Brain pericyte (primary cell): ENCODE data around the gene NXNL1.
A peak's percentile ranks its signal among the peaks of the same experiment; 100 is the strongest.
"Not testable (repeated sequence)": the region's sequence is repeated elsewhere in the genome, so short reads cannot be mapped to it uniquely, and the experiment has no call there.

ENCODE experiments used
- DNase-seq: peaks from one replicate; pipeline ENCODE4 v3.0.0-alpha.2; 2012; ENCODE audit warnings: low read depth, low spot score

Gene NXNL1

DNA sequence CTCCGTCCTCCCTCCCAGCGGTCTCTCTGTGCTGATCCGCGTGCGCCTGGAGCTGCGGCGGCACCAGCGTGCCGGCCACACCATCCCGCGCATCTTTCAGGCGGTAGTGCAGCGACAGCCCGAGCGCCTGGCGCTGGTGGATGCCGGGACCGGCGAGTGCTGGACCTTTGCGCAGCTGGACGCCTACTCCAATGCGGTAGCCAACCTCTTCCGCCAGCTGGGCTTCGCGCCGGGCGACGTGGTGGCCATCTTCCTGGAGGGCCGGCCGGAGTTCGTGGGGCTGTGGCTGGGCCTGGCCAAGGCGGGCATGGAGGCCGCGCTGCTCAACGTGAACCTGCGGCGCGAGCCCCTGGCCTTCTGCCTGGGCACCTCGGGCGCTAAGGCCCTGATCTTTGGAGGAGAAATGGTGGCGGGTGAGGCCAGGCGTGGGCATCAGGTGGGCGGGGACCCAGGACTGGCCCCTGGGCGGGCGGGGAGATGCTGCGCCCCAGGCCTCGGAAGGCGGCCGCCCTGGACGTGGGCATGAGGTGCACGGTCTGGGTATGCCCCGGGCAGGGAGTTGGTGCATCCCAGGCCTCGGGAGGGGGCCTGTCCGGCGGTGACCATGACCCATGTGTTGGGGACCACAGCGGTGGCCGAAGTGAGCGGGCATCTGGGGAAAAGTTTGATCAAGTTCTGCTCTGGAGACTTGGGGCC is 26.0 kb upstream of the NXNL1 start:
- no peak for DNase-seq

DNA sequence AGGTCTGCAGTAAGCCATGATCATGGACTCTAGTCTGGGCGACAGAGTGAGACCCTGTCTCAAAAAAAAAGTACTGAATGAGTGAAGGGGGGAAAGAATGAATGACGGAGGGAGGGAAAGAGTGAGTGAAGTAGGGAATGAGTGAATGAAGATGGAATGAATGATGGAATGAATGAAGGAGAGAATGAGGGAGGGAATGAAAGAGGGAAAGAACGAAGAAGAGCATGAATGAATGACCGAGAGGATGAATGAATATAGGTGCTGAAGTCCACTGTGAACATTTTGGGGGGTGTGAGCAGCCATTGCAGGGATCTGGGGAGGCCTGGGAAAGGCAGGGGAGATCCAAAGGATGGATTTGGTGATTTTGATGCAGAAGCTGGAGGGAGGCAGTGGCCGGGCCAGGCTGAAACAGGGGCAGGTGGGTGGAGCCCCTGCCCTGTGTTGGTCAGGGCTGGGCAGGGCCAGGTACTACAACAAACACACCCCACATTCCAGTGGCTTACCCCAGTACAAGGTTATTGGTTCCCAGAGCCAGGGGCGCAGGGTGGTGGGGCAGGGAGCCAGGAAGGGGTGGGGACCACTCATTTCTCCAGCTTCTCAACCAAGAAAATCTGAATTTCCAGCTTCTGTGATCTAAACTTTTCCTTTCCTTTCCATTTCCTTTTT is 23.9 kb upstream of the NXNL1 start:
- DNase-seq: no peak

DNA sequence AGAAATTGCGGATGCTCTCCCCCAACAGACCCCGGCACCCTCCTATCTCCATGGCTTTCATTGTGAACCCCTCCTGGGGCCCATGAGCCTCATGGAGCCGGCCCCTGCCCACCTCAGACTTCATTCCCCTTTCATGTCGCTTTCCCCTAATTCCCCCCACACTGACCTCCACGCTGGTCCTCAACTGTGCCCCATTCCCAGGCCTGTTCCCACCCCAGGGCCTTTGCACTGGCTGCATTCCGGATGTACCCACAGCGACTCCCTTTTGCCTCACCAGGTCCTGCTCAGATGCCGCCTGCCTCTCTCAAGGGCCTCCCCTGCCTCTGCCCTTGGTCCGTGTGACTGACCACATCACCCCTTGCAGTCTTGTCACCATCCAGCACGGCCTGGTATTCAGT is 22.9 kb upstream of the NXNL1 start:
- no peak for DNase-seq

DNA sequence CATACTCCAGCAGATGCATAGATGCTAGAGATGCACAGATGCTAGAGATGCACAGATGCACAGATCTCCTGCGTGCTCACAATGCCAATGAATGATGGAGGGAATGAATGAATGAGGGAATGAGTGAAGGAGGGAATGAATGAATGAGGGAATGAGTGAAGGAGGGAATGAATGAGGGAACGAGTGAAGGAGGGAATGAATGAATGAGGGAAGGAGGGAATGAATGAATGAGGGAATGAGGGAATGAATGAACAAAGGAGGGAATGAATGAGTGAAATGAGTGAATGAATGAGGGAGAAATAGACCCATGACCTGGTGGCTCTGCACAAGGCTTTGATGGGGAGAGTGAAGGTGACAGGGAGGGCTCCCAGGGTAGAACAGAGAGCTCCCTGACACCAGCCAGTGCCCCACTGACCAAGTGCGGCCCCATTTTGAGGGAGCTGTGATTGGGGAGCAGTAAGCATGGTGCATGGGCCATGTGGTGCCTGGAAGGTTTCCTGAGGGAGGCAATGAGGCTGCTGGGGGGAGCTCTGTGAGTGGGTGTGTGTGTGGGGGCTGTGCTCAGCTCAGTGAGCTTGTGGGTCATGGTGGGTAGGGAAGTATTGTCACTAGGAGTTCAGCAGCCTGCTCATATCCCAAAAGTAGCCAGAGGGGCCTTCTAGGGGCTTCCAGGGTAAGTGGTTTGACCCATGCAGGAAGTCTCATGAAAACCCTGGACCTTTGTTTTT is 22.3 kb upstream of the NXNL1 start:
- no peak for DNase-seq

DNA sequence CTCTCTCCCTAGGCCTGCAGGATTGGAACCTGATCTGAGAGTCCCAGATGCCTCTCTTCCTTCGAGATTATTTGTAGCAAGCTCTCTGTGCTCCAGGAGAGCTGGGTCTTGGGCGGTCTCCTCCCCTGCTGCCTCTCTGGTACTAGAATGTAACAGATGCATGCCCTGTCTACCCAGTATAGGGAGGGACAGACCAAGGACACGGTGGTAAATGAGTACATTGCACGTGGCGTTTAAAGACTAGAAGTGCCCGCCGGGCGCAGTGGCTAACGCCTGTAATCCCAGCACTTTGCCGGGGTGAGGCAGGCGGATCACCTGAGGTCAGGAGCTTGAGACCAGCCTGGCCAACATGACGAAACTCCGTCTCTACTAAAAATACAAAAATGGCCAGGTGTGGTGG is 21.3 kb upstream of the NXNL1 start:
- DNase-seq: no peak

DNA sequence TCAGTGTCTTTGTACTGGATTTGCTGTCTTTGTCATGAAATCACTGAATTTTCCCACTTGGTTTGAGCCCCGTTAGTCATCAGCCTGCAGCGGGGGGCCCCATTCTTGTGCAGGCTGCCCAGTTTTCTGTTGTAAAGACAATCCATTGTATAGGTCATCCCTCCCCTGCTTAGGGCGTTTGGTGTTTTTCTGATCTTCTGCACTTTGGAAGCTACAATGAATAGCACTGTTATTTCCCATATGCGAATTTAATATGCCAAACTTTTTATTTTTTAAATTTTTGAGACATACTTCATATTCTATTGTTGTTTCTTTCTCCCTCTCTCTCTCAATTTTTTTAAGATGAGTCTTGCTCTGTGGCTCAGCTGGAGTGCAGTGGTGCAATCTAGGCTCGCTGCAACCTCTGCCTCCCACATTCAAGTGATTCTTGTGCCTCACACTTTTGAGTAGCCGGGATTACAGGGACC is 18.6 kb upstream of the NXNL1 start:
- DNase-seq: peak; percentile 57

DNA sequence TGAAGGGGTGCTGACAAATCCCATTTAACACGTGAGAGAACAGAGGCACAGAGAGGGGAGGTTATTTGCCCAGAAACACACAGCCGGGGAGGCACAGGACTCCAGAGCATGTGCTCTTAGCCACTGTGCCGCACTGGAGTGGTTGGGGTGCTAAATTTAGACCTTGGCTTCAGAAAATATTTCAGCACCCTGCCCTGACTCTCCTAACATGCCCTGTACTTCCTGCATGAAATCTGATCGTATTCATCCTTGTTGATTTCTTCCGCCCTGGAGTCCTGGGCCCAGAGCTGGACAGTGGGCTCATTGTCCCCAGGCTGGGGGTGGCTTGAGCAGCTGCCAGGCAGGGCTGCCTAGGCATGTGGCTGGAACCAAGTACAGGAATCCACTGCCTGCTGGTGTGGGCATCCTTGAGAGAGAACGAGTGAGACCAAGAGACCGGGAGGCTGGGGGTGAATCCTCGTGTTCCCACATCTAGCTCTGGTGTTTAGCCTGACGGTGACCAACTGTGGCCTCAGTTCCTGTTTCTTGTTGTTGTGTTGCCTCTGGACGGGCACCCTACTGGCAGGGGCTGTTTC is 14.9 kb upstream of the NXNL1 start:
- DNase-seq: no peak

DNA sequence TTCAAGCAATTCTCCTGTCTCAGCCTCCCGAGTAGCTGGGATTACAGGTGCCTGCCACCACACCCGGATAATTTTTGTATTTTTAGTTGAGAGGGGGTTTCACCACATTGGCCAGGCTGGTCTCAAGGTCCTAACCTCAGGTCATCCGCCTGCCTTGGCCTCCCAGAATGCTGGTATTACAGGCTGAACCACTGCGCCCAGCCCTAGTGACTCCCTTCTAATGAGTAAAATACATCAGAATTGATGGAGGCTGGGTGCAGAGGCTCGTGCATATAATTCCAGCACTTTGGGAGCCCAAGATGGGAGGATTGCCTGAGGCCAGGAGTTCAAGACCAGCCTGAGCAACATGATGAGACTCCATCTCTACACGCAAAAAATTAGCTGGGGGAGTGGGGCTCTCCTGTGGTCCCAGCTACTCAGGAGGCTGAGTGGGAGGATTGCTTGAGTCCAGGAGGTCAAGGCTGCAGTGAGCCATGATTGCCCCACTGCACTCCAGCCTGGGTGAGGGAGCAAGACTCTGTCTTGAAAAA is 14.3 kb upstream of the NXNL1 start:
- not testable (repeated sequence) for DNase-seq

DNA sequence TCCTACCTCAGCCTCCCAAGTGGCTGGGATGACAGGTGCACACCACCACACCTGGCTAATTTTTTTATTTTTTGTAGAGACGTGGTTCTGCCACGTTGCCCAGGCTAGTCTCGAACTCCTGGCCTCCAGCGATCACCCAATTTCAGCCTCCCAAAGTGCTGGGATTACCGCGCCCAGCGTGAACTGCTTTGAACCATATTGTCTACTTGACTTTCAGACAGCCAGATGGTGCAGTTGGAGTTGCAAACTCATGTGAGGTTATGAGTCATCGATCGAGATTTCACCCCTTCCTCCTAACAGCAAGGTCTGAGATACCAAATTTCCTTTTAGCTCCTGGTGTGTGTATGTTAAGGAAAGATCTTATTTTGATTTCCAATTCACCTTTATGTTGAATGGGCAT is 12.3 kb upstream of the NXNL1 start:
- no peak for DNase-seq

DNA sequence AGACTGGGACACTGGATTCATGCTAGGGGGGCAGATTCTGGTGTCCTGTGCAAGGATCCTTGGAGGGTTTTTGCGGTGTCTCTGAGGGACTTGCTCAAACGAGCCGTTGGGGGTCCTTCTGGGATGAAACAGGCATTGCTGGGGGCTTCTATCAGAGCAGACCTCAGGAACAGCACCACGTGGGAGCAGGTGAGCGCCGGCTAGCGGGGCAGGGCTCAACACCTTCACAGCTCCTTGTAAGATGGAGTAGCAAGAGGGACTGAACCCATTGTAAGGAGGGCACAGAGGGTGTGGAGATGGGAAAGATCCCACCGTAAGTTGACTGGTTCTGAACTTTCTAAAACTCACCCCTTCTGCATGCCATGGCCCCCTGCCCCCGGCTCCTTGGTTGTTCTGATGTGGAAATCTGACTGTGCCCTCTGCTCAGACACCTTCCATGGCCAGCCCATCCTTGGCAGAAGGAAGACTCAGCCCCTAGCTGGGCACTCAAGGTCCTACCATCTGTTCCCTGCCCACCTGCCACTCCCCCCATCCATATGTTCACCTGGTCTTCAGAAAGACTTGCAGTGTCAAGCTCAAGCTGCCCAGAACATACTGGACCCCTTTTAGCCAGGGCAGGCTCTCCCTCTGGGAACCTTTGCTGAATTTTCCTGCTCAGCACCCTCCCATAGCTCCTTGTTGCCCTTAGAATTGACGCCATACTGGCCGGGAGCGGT is 10.8 kb upstream of the NXNL1 start:
- no peak for DNase-seq

DNA sequence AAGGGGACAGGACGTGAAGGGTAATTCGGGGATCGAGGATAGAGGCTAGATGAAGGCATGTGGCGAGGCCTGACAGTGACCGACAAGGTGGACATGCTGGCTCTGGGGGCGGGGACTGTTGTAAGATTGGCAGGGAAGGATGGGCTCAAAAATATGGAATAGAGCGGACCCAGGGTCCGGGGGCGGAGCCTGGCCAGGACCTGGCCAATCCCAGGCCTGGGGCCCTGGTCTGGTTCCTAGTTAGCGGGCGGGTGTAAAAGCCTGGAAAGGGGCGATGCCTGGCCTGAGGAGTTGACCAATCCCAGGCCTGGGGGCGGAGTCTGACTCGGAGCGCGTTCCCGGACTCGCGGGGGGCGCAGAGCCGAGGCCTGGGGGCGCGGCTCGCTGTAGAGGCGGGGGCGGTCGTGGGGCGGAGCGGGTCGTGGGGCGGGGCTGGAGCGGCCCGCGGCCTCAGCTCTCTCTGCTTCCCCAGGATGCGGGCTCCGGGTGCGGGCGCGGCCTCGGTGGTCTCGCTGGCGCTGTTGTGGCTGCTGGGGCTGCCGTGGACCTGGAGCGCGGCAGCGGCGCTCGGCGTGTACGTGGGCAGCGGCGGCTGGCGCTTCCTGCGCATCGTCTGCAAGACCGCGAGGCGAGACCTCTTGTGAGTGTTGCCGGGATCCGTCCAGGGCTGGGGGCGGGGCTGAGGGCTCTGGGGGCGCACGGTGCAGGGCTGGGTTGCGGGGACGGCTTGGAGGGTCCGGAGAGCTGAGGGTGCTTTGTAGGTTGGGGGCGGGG is 9.5 kb upstream of the NXNL1 start, which contains the start of gene SLC27A1:
TSS of gene SLC27A1 (plus strand) at position 457 of the 774 bp plus-strand sequence. CDS start at position 474, 17 bp downstream.
- DNase-seq: peak; percentile 97

DNA sequence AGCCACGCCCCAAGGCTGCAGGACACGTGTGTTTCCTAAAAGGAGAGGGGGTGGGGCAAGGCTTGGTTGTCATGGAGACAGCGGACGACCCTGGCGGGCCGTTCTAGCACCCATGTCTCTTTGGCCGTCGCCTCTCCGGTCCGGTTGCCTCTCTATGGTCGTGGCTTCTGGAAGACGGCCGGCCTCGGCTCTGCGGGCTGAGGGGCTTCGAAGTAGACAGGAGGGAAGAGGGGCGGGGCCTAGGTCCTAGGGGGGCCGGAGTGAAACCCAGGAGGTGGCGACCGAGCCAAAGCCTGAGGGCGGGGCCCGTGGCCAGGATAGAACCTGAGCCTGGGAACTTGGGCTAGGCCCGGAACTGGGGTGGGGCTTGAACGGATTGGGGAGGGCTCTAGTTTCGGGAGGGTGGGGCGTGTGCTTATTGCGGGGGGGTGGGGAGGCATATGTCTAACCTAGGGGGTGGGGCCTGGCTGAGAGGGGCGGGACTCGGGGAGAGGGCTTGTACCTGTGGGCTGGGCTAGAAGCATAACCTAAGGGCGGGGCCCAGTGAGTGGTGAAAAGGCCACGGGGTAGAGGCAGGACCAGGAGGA is 8.8 kb upstream of the NXNL1 start:
- DNase-seq: peak; percentile 43

DNA sequence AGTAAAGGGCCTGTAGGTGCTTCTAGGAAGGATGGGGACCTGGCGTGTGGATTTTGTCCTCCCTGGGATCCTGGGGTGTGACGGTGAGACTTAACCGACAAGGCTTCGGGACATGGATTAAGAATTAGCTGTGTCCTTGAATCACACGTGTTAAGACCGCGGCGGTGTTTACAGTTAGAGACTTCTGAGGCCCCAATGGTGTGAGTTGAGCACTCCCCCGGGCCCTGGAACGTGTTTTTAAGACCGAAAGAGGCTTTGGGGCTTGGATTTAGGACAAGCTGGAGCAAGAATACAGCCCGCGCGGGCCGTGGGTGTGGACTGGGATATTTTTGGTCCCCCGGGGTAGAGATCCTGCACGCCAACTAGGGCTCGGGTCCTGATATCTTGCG is 8.4 kb upstream of the NXNL1 start:
- DNase-seq: no peak

DNA sequence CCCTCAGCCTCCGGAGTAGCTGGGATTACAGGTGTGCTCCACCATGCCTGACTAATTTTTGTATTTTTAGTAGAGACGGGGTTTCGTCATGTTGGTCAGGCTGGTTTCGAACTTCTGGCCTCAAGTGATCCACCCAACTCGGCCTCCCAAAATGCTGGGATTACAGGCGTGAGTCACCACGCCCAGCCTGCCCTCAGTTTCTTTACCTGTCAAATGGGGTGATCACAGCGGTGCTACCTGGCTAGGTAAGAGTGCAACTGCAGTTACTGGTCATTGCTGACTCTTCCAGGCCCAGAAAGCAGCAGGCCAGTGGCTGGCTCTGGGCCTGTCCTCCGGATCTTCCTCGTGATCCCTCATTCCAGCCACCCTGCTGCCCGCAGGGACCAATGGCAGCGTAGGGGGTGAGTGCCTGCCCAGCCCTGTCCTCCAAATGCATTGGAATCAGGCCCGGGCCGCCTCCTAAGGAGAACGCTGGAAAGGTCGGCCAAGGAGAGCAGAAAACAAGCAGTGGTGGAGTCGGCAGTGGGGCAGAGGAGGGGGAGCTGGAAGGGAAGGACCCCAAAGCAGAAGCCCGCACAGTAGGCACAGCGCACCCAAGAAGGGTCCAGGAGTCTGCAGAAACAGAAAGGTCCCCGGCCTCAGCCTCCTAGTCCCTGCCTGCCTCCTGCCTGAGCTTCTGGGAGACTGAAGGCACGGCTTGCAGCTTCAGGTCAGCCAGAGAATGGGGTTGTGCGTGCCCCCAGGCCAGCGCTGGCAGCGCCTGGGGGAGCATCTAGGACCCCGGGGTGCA is 7.8 kb upstream of the NXNL1 start:
- DNase-seq: no peak

DNA sequence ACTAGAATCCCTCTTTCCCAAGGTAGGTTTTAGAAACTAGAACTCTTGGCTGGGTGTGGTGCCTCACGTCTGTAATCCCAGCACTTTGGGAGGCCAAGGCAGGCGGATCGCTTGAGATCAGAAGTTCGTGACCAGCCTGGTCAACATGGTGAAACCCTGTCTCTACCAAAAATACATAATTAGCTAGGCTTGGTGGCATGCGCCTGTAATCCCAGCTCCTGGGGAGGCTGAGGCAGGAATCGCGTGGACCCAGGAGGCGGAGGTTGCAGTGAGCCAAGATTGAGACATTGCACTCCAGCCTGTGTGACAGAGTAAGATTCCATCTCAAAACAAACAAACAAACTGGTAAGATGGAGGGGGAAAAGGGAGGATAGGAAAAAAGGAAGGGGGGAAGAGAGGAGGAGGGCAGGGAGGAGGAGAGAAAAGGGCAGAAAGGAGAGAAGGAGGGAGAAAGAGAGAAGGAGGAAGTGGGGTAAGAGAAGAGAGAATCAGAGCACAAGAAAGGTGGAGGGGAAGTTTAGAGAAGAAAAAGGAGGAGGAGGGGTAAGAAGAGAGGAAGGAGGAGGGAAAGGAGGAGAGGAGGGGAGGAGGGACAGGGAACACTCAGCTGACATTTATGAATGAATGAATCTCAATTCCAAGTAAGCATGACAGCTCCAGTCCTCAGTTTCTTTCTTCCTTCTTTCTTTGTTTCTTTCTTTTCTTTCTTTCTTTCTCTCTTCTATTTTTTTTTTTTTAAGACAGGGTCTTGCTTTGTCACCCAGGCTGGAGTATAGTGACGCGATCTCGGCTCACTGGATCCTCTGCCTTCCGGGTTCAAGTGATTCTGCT is 7.0 kb upstream of the NXNL1 start:
- DNase-seq: no peak

DNA sequence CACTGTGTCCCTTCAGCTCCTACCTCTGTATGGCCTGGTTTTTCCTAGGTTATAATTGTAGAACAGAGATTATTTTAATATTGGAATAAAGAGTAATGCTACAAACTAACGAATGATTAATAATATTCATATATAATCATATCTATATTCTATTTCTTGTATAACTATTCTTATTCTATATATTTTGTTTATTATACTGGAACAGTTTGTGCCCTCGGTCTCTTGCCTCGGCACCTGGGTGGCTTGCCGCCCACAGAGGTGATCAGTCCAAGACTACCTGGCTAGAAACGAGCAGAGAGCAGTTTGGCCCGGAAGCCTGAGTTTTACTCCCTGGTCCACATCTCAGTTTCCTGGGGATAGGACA is 5.7 kb upstream of the NXNL1 start:
- no peak for DNase-seq

DNA sequence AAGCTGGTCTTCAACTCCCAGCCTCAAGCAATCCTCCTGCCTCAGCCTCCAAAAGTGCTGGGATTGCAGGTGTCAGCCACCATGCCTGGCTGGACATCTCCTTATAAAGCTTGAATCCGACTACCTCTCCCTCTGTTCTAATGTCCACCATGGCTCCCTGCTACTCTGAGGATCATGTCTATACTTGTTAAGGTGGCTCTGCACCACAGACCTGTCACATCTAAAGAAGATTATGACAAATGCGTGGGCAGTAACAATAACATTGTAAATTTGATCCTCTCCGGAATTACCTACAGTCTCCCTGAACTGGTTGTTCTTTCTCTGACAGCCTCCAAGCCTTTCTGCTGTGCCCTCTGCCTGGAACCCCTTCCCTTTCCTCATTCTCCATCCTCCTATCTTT is 1.8 kb downstream of the NXNL1 start:
- no peak for DNase-seq

DNA sequence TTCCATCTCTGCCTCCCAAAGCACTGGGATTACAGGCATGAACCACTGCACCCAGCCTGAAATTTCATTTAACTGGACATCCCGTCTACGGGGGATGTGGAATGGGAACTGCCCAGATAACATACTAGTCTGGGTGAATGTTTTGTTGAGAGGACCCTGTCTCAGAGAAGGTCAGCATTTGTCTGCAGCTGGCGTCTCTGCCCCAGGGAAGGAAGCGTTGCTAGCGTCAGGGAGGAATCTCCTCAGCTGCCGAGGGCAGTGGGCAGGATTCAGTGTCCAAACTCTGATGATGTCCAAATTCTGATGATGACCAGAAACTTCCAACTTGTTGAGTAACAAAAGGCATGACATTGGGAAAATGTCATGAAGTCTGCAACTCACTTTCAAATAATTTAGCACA is 3.1 kb downstream of the NXNL1 start:
- DNase-seq: no peak

DNA sequence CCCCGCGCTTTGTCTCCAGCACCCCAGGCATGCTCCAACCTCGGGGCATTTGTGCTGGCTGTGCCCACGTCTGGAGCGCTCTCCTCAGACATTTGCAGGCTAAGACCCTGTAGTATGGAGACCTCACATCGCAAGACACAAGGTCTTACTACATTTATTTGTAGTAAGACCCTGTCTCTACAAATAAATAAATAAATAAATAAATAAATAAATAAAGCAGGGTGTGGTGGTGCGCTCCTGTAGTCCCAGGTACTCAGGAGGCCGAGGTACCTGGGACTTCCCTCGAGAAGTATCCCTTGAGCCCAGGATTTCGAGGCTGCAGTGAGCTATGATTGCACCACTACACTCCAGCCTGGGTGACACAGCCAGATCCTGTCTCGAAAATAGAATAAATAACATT is 4.6 kb downstream of the NXNL1 start:
- no peak for DNase-seq
